GM19238 (cell line): Measurements from ENCODE around the gene ADCK2.
"Not testable (repeated sequence)": the region's sequence is repeated elsewhere in the genome, so short reads cannot be mapped to it uniquely, and the experiment has no call there.

Source experiments
- DNase-seq: peaks from one replicate; pipeline ENCODE4 v3.0.0; 2011; ENCODE audit warnings: low spot score; ENCODE audit not compliant: insufficient read length

Gene ADCK2

GRCh38 chr7:140734096-140734495 is 61.4 kb downstream of the ADCK2 start:
- DNase-seq, result no peak

- DNase-seq, result no peak
Measured at GRCh38 chr7:140734729-140735128, 62.0 kb downstream of the ADCK2 start.

- DNase-seq, result no peak
Measured at GRCh38 chr7:140738280-140738679, 65.5 kb downstream of the ADCK2 start.

- not testable (repeated sequence) for DNase-seq
Measured at GRCh38 chr7:140743255-140743654, 70.5 kb downstream of the ADCK2 start.

GRCh38 chr7:140744005-140744404 is 71.3 kb downstream of the ADCK2 start:
- DNase-seq, result no peak
